GM23248 (cell line): ENCODE results near the gene GOLT1B. TPM values are rescaled to one million over a fixed set of nuclear protein-coding genes. Genes with fewer than 3 reads are reported as not detected.

Experiments used
- DNase-seq: peaks from one replicate; pipeline ENCODE4 v3.0.0-alpha.2; 2015
- H2AFZ ChIP-seq: fragments of 200-600 bp; sonication (generic); 2 replicates; pipeline ENCODE4 v1.6.1; 2016; ENCODE audit warnings: antibody characterized with exemption
- H3F3A ChIP-seq: fragments of 200-600 bp; sonication (generic); 2 replicates; pipeline ENCODE4 v1.6.1; 2016; ENCODE audit warnings: mild to moderate bottlenecking, antibody characterized with exemption, mixed run types; ENCODE audit not compliant: insufficient read depth
- H3K27ac ChIP-seq: fragments of 200-600 bp; sonication (generic); 2 replicates; pipeline ENCODE4 v1.5.1; 2016; ENCODE audit warnings: mild to moderate bottlenecking
- H3K27me3 ChIP-seq: fragments of 200-600 bp; sonication (generic); replicated peaks from 2 replicates; pipeline ENCODE4 v1.6.1; 2016; ENCODE audit warnings: mild to moderate bottlenecking; ENCODE audit not compliant: insufficient read depth
- H3K36me3 ChIP-seq: fragments of 200-600 bp; sonication (generic); 2 replicates; pipeline ENCODE4 v1.6.1; 2016; ENCODE audit warnings: low read depth, mild to moderate bottlenecking
- H3K4me1 ChIP-seq: fragments of 200-600 bp; sonication (generic); 2 replicates; pipeline ENCODE4 v1.6.1; 2016; ENCODE audit warnings: mild to moderate bottlenecking; ENCODE audit not compliant: insufficient read depth
- H3K4me2 ChIP-seq: fragments of 200-600 bp; sonication (generic); one replicate; pipeline ENCODE4 v1.6.1; 2016; ENCODE audit warnings: mild to moderate bottlenecking; ENCODE audit not compliant: unreplicated experiment
- H3K4me3 ChIP-seq: fragments of 200-600 bp; sonication (generic); 2 replicates; pipeline ENCODE4 v1.5.1; 2016; ENCODE audit warnings: mild to moderate bottlenecking
- H3K79me2 ChIP-seq: fragments of 200-600 bp; sonication (generic); 2 replicates; pipeline ENCODE4 v1.6.1; 2016; ENCODE audit warnings: mild to moderate bottlenecking; ENCODE audit not compliant: insufficient read depth
- H3K9ac ChIP-seq: fragments of 200-600 bp; sonication (generic); 2 replicates; pipeline ENCODE4 v1.6.1; 2016; ENCODE audit warnings: mild to moderate bottlenecking
- H3K9me2 ChIP-seq: fragments of 200-600 bp; sonication (generic); 2 replicates; pipeline ENCODE4 v1.6.1; 2016; ENCODE audit warnings: mixed run types, mild to moderate bottlenecking, moderate library complexity; ENCODE audit not compliant: insufficient read depth
- H3K9me3 ChIP-seq: fragments of 200-600 bp; sonication (generic); one replicate; pipeline ENCODE4 v1.6.1; 2017; ENCODE audit warnings: low read depth
- H4K20me1 ChIP-seq: fragments of 200-600 bp; sonication (generic); 2 replicates; pipeline ENCODE4 v1.6.0; 2016; ENCODE audit not compliant: insufficient read depth
- EZH2 ChIP-seq: fragments of 200-600 bp; sonication (generic); IDR thresholded peaks from 2 replicates; pipeline ENCODE4 v1.6.1; 2018; ENCODE audit warnings: antibody characterized with exemption, mild to moderate bottlenecking; ENCODE audit not compliant: insufficient read depth, poor library complexity, severe bottlenecking
- EZH2phosphoT487 ChIP-seq: fragments of 200-600 bp; sonication (generic); IDR thresholded peaks from 2 replicates; pipeline ENCODE4 v1.6.1; 2018; ENCODE audit warnings: antibody characterized with exemption, moderate library complexity, mild to moderate bottlenecking, low read depth; ENCODE audit not compliant: insufficient read depth
- WGBS, 2 experiments: methylation state at CpG; one replicate each; pipeline ENCODE4 v1.1.6; 2015 to 2017; ENCODE audit warnings: low lambda C conversion rate in 2 of 2, low coverage in 1 of 2; ENCODE audit errors: missing lambda C conversion rate in 2 of 2; 5-methylcytosine and 5-hydroxymethylcytosine counted together
- in situ Hi-C: fragments of 300-500 bp; cut with MboI; formaldehyde crosslinking; loops from 2 replicates; pipeline ENCODE4 v1.15.0; 2020
- polyA plus RNA-seq: library from polyadenylated mRNA; unstranded; fragments of >200 nt; fragmentation: Nextera tagmentation; extraction: Ambion mirVana; gene quantifications from 2 replicates; pipeline ENCODE4 v1.2.1, GENCODE V29; 2016
- total RNA-seq: library from RNA; depleted of rRNA; stranded (reverse); fragments of >200 nt; shearing (Covaris generic); gene quantifications from 2 replicates; pipeline ENCODE4 v1.2.3, GENCODE V29; 2014

Gene GOLT1B
- total and polyA plus RNA-seq, 2 experiments from 2014 or later = 73.0 to 105 TPM

DNA sequence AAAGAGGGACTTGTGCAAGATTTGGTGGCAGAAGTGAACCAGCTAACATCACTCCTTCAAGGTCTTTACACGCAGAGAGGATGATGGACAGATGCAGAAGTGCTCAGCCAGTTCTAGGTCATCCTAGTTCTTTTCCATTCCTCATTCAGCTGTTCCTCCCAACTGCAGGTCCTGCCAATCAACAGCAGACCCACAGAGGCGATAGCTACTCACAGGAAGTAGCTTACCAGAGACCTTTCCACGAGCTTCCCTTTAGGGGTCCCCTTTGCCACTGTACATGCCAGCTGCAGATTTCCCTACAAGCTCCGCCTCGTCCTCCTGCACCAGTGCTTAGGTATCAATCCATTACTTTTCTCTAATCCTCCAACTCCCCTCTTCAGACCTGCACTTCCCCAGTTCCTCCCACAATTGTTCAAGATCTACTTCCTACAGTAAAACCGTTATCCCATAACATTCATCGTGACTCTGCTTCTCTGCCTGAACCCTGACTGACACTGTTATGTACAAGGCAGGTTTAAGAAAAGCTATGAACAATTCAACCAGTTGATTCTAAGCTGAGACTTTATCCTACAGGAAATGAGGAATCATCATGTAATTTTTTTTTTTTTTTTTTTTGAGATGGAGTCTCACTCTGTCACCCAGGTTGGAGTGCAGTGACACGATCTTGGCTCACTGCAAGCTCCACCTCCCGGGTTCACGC lies 22.7 kb upstream of the GOLT1B start:
- in situ Hi-C loops = no loop called here

DNA sequence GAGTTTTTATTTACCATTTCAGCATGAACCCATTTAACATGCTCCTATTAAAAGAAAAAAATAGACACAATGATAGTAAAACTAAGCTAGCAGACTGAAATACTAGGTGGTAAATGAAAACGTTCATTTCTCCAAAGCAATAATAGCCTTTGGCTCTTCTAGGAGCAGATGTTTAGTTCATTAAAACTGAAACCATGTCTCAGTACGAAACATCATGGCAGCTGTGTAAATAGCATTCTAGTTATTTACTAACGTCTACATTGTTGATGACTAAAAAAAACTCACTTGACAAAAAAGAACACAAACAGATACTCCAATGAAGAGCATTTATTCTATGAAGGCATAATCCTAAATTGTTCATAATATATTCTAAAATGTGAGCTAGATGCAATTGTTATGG lies 18.1 kb upstream of the GOLT1B start:
- no peak for DNase-seq
- in situ Hi-C loops = no loop called here
- Histone ChIP-seq H3K4me2 (no peak overlapping the region), H3K4me1 (no peaks in the 10 kb centered on the region), H3K9ac (no peak overlapping the region), H3K4me3 (no peak overlapping the region), H3K27me3 (no peaks in the 10 kb centered on the region), H3F3A (peaks cover 3% of the 10 kb centered on the region), H2AFZ (no peak overlapping the region), H3K79me2 (peaks cover 23% of the 10 kb centered on the region; the same call in 1 of the 2 replicates), H4K20me1 (no peaks in the 10 kb centered on the region; the same call in 1 of the 2 replicates), H3K27ac (no peak overlapping the region), H3K9me2 (no peaks in the 10 kb centered on the region), H3K36me3 (peaks cover 62% of the 10 kb centered on the region), H3K9me3 (no peaks in the 10 kb centered on the region)
- TF ChIP-seq EZH2phosphoT487 (no peak), EZH2 (no peak)
- WGBS, 2 experiments = 72 to 73% methylated on average over 3 of the region's 3 CpGs

More for the DNA sequence above, 22.7 kb upstream of the GOLT1B start:
- Histone ChIP-seq H3K9me3 (no peaks in the 10 kb centered on the region), H3K4me3 (no peak overlapping the region), H3K4me1 (peaks cover 10% of the 10 kb centered on the region), H3K9me2 (no peaks in the 10 kb centered on the region), H3K27ac (no peak overlapping the region), H3K9ac (no peak overlapping the region), H3F3A (peaks cover 16% of the 10 kb centered on the region), H3K36me3 (peaks cover 67% of the 10 kb centered on the region), H2AFZ (no peak overlapping the region), H3K27me3 (no peaks in the 10 kb centered on the region), H3K4me2 (no peak overlapping the region), H3K79me2 (peaks cover 11% of the 10 kb centered on the region; the same call in 1 of the 2 replicates), H4K20me1 (0 out of 2 replicates have a peak, but pooled peaks cover 3% of the 10 kb centered on the region)
- no peak for DNase-seq
- TF ChIP-seq EZH2phosphoT487 (no peak), EZH2 (no peak)
- WGBS, 2 experiments = 85 to 91% methylated on average over 10 of the region's 10 CpGs

DNA sequence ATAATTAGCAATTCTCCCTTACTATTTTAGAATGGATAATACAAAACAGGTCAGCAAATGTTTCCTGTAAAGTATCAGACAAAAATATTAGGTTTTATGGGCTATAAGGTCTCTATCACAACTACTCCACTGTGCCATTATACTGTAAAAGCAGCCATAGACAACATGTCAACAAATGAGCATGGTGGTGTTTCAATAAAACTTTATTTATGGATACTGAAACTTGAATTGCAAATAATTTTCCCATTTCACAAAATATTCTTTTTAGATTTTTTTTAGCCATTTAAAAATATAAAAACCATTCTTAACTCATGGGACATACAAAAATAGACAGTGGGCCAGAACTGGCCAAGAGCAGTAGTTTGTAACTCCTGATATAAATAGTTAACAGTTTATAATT lies 15.6 kb upstream of the GOLT1B start:
- H3K36me3 ChIP-seq = peaks cover 67% of the 10 kb centered on the region
- no peak overlapping the region for H3K4me2 ChIP-seq
- H3K4me3 ChIP-seq = no peak overlapping the region
- H3F3A ChIP-seq = peaks cover under 1% of the 10 kb centered on the region
- no peak overlapping the region for H2AFZ ChIP-seq
- H3K9ac ChIP-seq = no peak overlapping the region
- H3K9me3 ChIP-seq = no peaks in the 10 kb centered on the region
- peaks cover 31% of the 10 kb centered on the region; the same call in 1 of the 2 replicates for H3K79me2 ChIP-seq
- H3K9me2 ChIP-seq = no peaks in the 10 kb centered on the region
- DNase-seq = no peak
- no peaks in the 10 kb centered on the region for H3K27me3 ChIP-seq
- in situ Hi-C loops = no loop called here
- H3K4me1 ChIP-seq = no peaks in the 10 kb centered on the region
- TF ChIP-seq EZH2 (no peak), EZH2phosphoT487 (no peak)
- no peaks in the 10 kb centered on the region; the same call in 1 of the 2 replicates for H4K20me1 ChIP-seq
- no peak overlapping the region for H3K27ac ChIP-seq

DNA sequence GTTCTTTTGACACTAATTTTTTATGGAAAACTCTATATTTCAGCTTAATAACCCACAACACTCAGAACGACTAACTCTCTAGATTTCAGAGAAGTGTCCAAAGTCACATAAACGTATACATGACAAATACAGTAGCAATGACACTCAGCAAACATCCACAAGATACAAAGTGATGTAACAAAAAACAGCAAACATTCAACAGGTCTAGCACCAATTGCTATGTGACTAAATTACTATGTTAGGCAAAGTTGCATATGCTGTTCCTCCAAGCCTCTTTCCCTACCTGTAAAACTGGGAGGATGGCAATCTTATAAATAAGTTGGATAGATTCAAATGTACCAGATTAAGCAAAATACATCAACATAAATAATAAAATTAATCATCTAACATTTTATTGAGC lies 1.8 kb upstream of the GOLT1B start:
- no peaks in the 10 kb centered on the region for H3K27me3 ChIP-seq
- peaks cover 10% of the 10 kb centered on the region for H3F3A ChIP-seq
- no peaks in the 10 kb centered on the region for H4K20me1 ChIP-seq
- peak overlapping the region; percentile 99 for H3K4me2 ChIP-seq
- H2AFZ ChIP-seq = no peak overlapping the region
- H3K27ac ChIP-seq = no peak overlapping the region
- peaks cover 35% of the 10 kb centered on the region for H3K4me1 ChIP-seq
- H3K9me3 ChIP-seq = no peaks in the 10 kb centered on the region
- no peak for TF ChIP-seq EZH2phosphoT487
- TF ChIP-seq EZH2 = no peak
- DNase-seq = no peak
- peaks cover 91% of the 10 kb centered on the region for H3K79me2 ChIP-seq
- in situ Hi-C loops = no loop called here
- WGBS, 2 experiments = 24 to 25% methylated on average over 2 of the region's 2 CpGs
- H3K9ac ChIP-seq = peak overlapping the region; percentile 100; the same call in 1 of the 2 replicates
- peak overlapping the region; percentile 98 for H3K4me3 ChIP-seq
- no peaks in the 10 kb centered on the region for H3K9me2 ChIP-seq
- H3K36me3 ChIP-seq = peaks cover 27% of the 10 kb centered on the region; the same call in 1 of the 2 replicates
